HG03571 (cell line): Measurements from ENCODE around the gene LMTK2.

Experiments used
- ATAC-seq: cut with Tn5 transposase; IDR thresholded peaks from one replicate; pipeline ENCODE4 v1.9.1; 2021; ENCODE audit not compliant: unreplicated experiment

The LMTK2 gene

DNA sequence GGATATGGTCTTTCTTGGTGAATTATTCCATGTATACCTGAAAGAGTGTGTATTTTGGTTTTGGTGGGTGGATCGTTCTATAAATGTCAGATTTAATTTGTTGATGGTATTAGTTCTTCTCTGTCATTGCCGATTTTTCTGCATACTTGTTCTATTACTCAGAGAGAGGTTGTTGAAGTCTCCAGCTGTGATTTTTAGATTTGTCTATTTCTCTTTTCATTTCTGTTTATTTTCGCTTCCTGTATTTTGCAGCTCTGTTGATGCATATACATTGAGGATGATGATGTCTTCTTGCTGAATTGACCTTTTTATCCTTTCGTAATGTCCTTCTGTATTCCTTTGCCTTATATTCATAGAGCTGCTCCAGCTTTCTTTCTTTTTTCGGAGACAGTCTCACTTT, 92.5 kb downstream of the LMTK2 start:
- no peak for ATAC-seq

DNA sequence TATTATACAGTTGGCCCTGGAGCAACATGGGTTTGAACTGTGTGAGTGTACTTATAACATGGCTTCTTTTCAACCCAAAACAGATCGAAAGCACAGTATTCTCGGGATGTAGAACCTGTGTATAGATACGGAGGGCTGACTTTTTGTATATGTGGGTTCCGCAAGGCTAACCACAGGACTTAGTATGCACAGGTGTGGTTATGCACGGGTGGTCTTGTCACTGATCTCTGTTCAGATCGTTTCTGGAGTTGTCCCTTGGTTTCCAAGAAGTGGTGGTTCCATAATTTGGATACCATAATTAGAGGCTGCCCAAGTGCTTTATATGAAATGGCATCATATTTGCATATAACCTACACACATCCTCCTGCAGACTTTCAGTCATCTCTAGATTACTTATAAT, 93.7 kb downstream of the LMTK2 start:
- ATAC-seq: no peak

DNA sequence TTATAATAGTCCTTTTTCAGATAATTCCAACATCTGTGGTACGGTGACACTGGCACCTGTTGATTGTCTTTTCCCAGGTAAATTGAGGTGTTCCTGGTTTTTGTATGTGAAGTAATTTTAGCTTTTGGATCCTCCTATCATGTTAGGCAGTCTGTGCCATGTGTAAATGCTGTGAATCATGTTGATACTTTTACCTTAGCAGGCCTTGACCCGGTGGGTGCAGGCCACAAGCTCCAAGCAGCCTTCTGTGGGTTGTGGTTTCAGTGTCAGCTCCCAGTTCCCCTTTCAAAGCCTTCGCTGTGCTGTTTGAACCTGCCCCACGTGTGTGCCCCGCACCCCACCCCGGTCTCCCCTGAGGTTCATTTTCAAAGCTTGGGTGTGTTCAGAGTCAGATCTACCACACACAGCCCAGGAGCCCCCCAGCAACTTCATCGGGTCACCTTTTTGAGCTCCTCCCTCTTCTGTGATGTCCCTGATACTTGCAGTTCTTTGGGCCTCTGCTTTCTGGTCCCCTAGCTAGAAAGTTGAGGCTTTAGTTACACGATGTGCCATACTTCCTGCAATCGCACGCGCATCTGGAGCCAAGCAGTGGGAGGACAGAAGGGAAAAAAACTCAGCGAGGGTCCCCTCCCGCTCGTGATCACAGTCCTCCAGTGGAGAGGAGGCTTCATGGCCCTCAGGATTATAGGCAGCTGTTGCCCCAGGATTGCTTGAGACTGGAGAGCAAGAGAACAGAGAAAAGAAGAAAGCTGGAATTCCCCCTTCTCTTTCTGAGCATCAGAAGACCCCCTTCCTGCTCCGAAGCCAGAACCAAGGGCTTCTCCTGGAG, 95.9 kb downstream of the LMTK2 start:
- ATAC-seq: peak; percentile 94

DNA sequence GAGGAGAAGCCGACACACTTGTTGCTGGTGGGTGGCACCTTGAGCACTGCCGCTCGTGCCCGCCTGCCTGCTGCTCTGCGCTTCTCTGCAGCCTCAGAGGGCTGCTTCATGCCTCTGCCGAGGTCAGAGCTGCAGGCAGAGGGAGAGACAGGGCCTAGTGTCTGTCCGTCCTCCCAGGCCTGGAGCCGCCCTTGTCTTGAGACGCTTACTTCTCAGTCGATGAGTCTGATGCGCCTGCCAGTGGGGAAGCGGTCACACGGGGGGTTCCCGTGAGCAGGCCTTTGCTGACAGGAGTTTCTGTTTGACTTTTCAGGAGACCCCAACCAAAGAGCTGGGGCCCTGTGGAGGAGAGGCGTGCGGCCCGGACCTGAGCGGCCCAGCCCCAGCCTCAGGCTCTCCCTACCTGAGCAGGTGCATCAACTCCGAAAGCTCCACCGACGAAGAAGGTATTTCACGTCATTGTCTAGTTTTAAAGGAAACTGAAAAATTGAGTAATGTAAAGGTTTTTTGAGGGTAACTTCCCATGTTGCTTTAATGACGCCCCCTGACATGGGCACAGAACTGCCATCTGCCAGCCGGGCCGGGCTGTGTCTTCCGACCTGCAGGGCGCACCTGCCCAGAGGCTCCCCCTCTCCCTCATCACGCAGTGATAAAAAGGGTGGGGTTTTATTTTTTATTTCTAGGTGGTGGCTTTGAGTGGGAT, 96.8 kb downstream of the LMTK2 start:
- ATAC-seq: no peak

DNA sequence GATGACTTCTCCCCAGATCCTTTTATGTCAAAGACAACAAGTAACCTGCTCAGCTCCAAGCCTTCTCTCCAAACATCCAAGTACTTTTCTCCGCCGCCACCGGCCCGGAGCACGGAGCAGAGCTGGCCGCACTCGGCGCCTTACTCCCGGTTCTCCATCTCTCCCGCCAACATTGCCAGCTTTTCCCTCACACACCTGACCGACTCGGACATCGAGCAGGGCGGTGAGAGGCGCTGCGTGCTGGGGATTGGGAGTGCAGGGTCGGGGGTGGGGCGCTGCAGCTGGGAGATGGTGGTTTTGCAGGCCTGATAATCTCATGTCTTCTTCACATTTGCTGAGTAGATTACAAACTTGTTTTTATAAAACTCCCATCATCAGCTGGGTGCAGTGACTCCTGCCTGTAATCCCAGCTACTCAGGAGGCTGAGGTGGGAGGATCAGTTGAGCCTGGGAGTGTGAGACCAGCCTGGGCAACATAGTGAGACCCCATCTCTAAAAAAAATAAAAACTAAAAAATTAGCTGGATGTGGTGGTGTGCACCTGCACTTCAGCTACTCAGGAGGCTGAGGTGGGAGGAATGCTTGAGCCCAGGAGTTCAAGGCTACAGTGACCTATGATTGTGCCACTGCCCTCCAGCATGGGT, 97.4 kb downstream of the LMTK2 start:
- no peak for ATAC-seq

DNA sequence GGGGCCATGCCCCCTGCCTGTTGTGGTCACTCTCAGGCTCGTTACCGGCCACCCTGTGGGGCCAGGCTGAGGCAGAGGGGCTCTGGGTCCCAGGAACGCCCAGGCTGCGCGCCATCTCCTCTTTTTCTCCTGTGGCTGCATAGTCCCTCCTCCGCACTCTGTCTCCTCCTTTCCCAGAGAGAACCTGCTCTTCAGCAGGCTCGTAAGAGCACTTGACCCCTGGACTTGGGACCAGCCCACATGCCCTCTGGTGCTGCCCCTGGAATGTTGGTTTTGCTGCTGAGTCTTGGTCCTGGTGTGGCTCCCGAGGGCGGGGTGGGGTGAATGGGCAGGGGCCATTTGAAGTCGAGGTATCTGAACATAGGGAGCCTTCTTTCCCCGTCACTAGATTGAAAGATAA, 98.0 kb downstream of the LMTK2 start:
- no peak for ATAC-seq

DNA sequence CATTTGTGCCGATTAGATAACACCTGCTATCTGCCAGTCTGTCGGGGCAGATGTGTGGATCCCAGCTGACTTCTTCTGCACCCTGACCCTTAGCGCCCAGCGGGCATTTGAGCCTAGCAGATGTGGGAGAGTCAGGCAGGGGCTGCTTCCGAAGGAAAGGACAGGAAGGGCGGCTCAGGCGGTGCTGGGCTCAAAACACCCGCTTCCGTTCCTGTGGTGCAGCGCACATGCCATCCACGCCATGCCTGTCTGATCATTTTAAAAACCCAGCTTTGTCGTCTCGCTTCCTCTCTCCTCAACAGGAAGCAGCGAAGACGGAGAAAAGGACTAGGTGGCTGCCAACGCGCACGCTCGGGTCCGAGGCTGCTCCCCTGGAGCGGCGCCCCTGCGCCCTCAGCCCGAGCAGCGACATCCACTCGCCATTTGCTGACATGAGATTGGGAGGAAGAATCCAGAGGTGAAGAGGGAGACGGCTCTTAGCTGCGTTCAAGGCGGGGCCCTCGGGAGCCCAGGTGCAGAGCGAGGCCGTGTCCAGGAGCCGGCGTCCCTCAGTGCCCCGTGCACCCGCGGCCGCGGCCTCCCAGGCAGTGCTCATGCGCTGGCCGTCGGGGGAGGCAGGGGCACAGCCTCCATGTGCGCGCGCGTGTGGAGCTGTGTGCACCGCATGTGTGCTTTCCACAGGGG, 98.6 kb downstream of the LMTK2 start:
- no peak for ATAC-seq

DNA sequence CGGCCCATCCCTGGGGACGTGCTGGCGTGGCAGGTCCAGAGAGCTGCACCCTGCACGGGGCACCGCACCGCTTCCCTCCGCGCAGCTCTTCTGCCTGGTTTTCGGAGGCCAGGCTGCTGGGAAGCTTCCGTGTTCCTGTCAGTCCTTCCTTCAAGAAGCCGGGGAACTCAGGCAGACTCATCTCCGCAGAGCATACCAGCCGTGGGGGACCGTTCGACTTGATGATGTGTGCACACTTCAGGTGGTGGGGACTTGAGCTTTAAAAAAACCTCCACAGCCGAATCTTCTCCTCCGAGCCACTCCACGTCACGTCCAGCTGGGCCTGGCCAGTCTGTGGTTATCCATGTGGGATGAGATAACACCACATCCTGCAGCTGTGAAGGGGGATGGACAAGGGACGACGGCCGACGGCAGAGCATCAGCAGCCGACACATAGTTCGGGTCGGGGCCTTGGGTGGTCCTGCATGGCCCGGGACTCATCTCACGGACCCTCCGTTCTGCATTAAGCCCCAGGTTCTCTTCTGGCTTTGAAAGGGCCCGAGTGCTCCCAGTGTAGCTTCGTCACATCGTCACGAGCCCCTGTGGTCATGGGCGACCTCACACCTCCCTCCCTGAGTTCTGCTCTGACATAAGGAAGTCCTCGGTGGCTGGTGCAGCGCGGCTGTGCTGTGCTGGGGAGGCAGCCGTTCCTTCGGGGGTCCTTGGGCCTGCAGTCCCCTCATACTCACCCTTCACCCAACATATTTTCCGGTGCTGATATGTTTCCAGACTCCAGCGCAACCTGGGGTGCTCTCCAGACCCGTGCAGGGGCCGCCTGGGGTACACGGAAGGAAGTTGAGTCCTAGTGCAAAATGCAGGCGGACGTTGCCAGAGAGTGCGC, 100.0 kb downstream of the LMTK2 start:
- no peak for ATAC-seq

DNA sequence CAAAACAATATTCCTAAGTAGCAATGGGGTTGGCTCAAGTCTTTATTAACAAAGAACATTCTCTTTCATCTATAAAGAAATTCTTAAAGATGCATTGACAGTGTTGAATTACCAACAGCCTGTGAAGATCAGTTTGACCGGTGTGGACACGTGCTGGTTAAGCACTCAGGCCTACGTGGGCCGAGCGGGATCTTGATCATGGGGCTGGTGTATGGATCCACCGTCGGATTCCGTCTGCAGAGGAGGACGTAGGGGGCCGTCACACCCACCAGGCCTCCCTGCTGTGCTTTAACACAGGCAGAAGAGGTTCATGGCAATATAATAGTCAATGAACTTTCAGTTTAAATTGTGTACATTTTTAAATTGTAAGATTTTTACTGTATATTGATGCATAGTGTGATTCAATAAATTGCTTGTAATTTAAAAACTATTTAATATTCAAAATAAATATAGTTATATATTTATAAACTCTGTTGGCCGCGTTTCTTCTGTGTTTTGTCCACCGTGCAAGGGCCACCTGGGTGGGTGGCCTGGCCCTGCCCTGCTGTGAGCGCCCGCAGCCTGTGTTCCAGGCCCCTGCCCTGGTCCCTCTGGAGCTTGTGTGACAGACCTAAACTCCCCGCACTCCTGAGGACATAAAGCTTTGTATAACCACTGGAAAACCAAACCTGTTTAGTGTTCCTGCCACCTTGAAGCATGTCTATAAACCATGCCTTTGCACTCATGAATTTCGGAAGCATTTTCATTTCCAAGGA, 102.7 kb downstream of the LMTK2 start:
- ATAC-seq: no peak

DNA sequence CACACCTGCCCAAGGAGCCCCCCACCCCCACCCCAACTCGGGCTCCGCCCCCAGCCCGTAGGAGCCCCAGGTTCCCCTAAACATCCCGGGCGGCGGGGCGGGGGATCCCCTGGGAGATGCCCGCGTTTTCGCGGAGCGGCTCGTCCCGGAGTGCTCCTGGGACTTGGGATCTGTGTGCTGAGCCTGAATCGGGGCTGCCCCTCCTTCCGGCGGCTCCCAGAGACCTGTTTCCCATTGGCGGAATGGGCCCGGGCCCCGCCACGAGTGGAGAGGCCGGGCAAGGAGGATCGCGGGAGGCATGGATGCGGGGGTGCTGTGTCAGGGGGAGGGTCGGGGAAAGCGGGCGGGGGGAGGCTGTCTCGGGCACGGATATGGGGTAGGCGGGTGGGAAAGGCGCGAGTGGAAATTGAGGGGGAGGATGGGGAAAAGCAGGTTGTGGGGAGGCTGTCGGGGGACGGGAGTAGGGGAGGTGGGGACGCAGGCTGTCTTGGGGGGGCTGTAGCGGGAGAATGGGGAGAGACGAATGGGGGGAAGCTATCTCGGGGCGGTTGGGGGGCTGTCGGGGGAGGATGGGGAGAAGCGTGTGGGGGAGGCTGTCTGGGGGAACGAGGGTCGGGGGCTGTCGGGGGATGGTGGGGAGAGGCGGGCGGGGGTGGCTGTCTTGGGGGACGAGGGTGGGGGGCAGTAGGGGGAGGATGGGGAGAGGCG, 104.0 kb downstream of the LMTK2 start:
- ATAC-seq: no peak

DNA sequence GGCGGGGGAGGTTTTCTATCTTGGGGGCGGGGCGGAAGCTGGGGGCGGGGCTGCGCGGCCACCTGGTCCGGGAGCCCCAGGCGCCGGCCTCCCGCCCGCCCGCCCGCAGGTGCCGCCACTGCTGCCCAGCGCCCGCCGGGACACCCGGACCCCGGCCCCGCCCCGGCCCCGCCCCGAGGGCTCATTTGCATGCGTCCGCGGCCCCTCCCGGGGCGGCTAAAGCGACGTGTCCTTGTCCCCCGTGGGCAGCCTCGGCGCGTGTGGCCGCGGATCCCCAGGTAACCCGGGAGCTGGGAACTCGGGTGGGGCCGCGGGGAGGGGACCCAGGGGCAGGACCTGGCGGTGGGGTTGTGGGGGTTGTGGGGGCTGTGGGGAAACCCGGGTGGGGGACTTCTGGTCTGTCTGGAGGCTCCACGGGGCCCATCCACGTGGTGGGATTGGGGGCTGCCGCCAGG, 104.6 kb downstream of the LMTK2 start, which contains the start of gene BHLHA15:
Gene BHLHA15, plus strand, starts transcription at position 219 of the 455 bp plus-strand sequence. CDS start 871 bp downstream, outside the sequence.
- no peak for ATAC-seq

DNA sequence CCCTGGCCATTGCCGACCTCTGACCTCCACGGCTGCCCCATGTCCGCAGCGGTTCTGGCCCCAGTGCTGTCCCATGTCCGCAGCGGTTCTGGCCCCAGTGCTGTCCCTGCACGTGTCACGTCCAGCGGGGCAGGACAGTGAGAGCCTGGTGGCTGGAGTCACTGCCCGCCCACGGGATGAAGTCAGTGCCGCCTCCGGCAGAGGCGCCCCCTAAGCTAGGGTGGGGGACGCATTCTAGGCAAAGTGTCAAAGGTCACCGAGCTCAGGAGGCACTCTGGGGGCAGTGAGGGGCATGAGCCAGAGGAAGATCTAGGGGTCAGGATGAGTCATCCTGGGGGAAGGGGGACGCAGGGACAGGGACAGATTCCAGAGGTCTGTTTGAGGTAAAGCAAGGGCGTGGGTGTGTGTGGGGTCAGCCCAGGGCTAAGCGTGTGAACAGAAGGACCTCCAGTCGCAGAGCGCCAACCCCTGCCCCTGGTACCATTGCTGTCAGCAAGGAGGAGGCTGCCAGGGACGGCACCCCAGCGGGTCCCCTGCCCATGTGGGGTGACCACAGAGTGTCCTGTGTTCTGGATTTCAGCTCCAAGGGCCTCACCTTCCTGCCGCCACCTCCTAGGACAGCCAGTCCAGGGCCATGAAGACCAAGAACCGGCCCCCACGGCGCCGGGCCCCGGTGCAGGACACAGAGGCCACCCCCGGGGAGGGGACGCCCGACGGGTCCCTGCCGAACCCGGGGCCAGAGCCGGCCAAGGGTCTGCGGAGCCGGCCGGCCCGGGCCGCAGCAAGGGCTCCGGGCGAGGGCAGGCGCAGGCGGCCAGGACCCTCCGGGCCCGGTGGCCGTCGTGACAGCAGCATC, 105.2 kb downstream of the LMTK2 start:
- no peak for ATAC-seq

DNA sequence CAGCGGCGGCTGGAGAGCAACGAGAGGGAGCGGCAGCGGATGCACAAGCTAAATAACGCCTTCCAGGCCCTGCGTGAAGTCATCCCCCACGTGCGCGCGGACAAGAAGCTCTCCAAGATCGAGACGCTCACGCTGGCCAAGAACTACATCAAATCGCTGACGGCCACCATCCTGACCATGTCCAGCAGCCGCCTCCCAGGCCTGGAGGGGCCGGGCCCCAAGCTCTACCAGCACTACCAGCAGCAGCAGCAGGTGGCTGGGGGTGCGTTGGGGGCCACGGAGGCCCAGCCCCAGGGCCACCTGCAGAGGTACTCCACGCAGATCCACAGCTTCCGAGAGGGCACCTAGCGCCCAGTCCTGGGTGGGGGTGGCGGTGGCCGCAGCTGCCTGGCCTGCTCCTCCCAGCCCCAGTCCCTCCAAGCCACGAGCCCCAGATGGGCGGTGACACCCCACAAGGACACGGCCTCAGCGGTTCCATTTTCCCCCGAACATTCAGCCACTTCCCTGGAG, 105.9 kb downstream of the LMTK2 start:
- no peak for ATAC-seq

DNA sequence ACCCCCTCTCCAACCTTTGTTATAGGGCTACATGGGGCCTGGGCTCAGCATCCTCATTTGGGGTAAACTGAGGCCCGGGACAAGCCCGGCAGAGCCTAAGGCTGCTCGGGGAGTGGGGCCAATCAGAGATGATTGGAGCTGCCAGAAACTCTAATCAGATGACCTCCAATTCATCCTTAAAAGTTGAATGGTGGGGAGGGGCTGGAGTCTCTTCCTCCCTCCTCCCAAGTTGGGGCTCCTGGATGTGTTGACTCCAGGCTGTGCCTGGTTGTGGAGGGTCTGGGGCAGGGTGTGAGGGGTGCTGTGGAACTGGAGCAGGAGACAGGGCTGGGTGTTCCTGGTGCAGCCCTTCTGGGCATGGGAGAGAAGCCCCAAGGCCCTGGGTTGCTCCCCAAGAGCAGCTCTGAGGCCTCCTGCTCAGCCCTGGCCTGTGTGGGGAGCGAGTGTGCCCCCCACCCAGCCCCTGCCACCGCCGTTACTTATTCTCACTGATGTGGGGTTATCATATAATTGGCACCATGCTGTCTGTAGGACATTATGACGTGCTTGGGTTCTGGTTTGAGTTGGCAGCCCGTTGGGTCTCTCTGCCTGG, 106.7 kb downstream of the LMTK2 start:
- ATAC-seq: no peak

DNA sequence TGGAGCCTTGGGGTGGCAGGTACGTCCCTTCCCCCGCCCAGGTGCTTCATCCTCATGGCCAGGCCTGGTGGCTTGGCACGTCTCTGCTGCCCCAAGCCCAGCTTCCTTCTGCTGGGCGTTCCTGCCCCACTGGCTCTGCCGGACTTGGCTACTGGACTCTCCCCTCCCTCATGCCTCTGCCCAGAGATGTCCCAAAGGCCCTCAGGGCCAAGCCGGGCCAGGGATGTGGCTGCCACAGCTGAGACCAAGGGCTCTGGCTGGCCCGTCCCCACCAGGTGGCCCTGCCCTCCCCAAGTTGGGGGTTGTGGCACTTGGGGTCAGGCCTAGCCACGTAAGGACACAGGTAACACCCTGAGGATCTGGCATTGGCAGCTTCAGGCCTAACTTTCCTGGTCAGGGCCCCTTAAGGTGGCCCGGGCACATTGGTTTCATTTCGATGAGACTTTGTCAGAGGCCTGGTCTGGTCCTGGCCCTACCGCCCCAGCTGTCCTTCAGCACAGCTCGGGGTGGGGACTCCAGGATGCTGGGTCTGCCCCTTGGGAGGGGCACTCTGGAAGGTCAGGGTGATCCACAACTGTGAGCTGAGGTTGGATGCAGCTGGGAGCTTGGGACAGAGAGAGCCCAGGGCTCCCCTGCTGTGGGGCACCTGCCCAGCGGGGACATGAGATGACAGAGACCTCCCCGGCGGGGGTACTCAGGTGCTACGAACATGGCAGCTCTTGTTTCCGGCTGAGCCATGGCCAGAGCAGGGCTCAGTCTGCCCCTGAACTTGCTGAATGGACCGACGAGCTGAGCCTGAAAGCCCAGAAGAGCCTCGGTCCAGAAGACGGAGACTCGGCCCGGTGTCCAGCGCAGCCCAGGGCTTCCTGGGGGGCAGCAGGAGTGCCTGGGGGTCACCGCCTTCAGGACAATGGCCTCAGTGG, 107.5 kb downstream of the LMTK2 start:
- ATAC-seq: no peak

DNA sequence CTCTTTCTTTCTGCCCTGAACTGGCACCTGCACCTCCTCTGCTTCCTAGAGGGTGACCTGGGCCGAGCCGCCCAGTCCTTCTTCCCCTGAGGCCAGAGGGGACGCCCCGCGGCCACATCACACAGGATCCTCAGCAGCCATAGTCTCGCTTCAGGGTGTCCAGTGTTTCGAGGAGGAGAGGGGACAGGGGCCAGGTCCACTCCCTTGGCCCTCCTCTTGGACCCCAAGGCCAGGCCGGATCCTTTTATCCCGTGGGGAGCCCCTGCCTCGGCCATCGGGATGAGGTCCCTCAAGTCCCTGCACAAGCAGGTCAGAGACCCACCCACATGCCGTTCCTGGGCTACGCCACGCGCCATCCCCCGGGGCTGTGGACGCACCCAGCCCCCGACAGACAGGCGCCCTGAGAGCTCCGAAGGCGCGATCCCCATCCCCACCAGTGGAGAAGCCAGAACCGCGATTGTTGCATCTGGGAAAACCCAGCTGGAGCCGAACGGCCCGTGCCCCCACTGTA, 108.2 kb downstream of the LMTK2 start:
- no peak for ATAC-seq
